Hematopoietic multipotent progenitor cell treated with erythropoietin and hydrocortisone succinate and interleukin-3 and kit ligand, for 8 days (in vitro differentiated cells): Measurements from ENCODE around the gene RAB11FIP2.
"Not testable (repeated sequence)": the region's sequence is repeated elsewhere in the genome, so short reads cannot be mapped to it uniquely, and the experiment has no call there.

Experiments used
- DNase-seq: peaks from one replicate; pipeline ENCODE4 v3.0.0-alpha.2; 2015

Gene RAB11FIP2

GRCh38 chr10:118046395-118047156, at the start of gene RAB11FIP2:
Gene RAB11FIP2 (minus strand): TSS chr10:118046941. CDS start chr10:118046163, 778 bp downstream.
- peak; percentile 92 for DNase-seq

- no peak for DNase-seq
These were observed 49.3 kb upstream of the RAB11FIP2 start for GRCh38 chr10:118096022-118096421.

GRCh38 chr10:118092209-118092608, 45.5 kb upstream of the RAB11FIP2 start:
- no peak for DNase-seq

GRCh38 chr10:118080817-118081216, 34.1 kb upstream of the RAB11FIP2 start:
- no peak for DNase-seq

- no peak for DNase-seq
These were observed 30.0 kb upstream of the RAB11FIP2 start for GRCh38 chr10:118076705-118077104.

GRCh38 chr10:118072840-118073239, 26.1 kb upstream of the RAB11FIP2 start:
- DNase-seq, result no peak

GRCh38 chr10:118067389-118067788, 20.6 kb upstream of the RAB11FIP2 start:
- not testable (repeated sequence) for DNase-seq

GRCh38 chr10:118062798-118063238, 16.1 kb upstream of the RAB11FIP2 start:
- DNase-seq, result no peak

GRCh38 chr10:118058371-118058770, 11.6 kb upstream of the RAB11FIP2 start:
- no peak for DNase-seq

- no peak for DNase-seq
These were observed 10.6 kb upstream of the RAB11FIP2 start for GRCh38 chr10:118057361-118057760.

- DNase-seq, result no peak
These were observed 7.6 kb upstream of the RAB11FIP2 start for GRCh38 chr10:118054383-118054782.

- no peak for DNase-seq
These were observed 6.1 kb upstream of the RAB11FIP2 start for GRCh38 chr10:118052816-118053215.

- DNase-seq, result no peak
These were observed 1.1 kb upstream of the RAB11FIP2 start for GRCh38 chr10:118047880-118048279.

GRCh38 chr10:118047157-118047719, 497 bp upstream of the RAB11FIP2 start:
- no peak for DNase-seq

GRCh38 chr10:118045837-118046394, 825 bp downstream of the RAB11FIP2 start:
- peak; percentile 46 for DNase-seq

- DNase-seq, result no peak
These were observed 1.4 kb downstream of the RAB11FIP2 start for GRCh38 chr10:118045158-118045836.

- DNase-seq, result no peak
These were observed 3.9 kb downstream of the RAB11FIP2 start for GRCh38 chr10:118042827-118043242.

GRCh38 chr10:118042336-118042735, 4.4 kb downstream of the RAB11FIP2 start:
- no peak for DNase-seq

GRCh38 chr10:118041316-118041715, 5.4 kb downstream of the RAB11FIP2 start:
- DNase-seq, result no peak

GRCh38 chr10:118036281-118036875, 10.4 kb downstream of the RAB11FIP2 start:
- DNase-seq, result no peak

GRCh38 chr10:118035354-118036005, 11.3 kb downstream of the RAB11FIP2 start:
- peak; percentile 48 for DNase-seq

- DNase-seq, result no peak
These were observed 11.9 kb downstream of the RAB11FIP2 start for GRCh38 chr10:118034791-118035261.
